HS-27A (cell line): ENCODE measurements around the gene TEPSIN.
"Not testable (repeated sequence)": the region's sequence is repeated elsewhere in the genome, so short reads cannot be mapped to it uniquely, and the experiment has no call there.

ENCODE experiments used
- DNase-seq: peaks from one replicate; pipeline ENCODE4 v3.0.0-alpha.2; 2012; ENCODE audit warnings: low read depth, missing footprints

TEPSIN gene

DNA sequence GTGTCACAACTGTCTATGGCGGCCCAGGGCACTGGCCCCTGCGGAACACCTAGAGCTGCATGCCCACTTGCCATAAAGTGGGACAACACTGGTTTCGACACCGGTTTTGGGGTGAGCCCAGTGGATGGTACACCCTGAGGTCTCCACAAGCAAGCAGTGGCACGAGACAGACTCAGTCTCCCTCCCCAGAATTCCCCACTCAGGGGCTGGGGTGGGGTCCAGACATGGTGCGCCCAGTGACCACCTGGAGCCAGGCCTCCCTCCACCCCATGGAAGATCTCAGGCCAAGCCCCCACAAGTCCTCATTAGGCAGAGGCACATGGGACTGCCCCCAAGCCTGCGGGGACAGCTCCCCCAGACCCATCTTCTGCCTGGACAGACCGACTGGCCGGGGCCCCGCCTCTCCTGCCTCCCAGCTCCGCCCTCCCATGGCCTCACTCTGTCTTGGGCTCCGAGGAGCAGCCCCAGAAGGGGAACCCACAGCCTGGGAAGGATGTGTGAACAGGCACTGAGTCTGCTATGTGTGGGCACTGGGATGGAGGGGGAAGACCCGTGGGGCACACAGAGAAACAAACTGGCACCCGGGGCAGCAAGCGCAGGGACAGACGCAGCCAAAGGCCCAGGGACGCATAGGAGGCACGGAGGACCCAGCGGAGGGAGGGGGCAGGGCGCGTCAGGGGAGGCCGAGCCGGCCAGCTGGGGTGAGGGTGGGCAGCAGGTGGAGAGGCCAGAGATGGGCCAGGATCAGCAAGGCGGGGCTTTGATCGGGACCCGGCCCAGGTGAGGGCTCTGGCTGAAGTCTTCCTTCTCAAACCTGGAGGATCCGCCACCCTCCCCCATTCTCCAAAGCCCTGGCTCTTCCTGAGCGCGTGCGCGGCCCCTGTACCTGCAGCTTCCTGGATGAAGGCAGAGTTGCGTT lies 2.8 kb downstream of the TEPSIN start:
- DNase-seq = no peak

DNA sequence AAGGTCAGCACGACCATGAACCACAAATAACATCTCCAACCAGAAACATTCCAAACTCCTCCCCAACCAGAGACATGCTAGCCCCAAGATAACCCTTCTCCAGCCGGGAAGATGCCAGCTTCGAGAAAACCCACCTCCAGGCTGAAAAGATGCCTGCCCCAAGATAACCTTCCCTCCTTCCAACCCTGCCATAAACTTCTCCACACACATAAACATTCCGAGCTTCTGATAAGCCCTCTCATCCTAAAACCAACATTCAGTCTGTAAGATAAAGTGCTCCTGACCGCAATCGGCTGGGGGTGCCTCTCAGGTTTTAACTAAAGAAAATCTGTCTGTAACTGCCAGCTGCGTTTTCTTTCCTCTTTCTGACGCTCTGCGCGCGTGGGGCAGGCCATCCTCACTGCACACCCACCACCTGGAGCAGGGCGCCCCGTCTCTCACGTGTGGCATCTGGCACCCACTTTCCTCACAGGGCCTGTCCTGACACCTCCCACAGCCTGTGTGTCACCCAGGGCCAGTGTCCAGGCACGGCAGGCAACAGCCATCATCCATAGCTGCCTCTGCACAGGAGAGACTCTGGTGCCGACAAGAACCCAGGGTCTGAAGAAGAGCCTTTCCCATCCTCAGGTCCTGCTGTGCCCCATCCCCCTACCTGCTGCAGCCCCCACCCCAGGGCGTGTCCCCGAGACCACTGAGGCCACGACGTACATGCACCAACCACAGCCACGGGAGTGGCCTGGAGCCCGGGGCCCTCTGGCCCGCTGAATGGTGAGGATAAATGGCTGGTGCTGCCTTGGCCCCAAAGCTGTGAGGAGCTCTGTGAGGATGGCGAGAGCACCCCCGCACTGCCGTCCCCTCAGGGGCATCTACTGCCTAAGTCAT lies 3.7 kb downstream of the TEPSIN start:
- no peak for DNase-seq

- no peak for DNase-seq
Observed at GRCh38 chr17:81234506-81234855, 4.4 kb downstream of the TEPSIN start.

DNA sequence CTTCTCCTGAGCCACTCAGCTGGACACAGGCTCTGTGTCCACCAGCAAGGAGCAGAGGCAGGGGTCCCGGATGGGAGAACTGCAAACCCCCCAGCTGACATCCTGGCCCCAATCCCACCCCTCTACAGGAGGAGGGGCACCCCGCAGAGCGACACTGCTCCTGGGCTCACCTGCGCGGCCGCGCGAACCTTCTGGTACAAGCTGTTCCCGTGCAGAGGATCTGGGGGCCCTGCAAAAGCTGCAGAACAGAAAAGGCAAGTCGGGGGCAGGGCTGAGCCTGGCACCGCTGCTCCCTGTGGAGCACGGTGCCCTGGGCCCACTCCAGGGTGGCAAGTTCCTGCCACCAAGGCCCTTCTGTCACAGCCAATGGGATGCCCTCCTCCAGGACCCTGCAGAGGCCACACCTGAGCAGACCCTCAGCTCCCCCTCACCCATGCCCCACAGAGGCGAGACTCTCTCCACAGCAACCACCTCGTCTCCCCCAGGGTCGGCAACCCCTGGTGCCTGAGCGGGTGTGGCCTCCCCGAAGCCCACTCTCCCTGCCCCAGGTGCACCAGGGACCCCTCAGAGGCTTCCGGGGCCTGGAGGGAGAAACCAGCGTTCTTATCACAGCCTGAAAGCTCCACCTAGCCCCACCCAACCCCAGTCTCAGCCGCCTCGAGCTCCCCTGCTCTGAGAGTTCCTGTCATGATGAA lies 4.9 kb downstream of the TEPSIN start:
- no peak for DNase-seq

DNA sequence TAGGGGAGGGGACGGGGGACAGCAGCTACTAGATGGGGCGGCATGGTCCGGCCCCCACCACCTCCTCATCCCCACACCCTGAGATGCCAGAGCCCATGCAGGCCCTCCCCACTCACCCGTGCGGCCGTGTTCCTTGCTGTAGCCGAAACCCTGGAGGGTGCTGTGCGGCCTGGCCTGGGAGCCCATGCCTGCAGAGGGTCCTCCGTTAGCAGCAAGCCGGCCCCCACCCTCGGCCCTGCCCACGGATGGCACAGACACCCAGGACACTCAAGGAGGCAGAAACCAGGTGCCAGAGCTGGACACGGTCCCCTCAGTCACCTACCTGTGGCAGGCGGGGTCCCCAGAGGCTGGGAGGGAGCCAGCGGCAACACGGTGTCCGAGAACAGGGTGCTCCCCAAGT lies 5.5 kb downstream of the TEPSIN start:
- DNase-seq = no peak

- no peak for DNase-seq
Observed at GRCh38 chr17:81232616-81233241, 6.1 kb downstream of the TEPSIN start.

DNA sequence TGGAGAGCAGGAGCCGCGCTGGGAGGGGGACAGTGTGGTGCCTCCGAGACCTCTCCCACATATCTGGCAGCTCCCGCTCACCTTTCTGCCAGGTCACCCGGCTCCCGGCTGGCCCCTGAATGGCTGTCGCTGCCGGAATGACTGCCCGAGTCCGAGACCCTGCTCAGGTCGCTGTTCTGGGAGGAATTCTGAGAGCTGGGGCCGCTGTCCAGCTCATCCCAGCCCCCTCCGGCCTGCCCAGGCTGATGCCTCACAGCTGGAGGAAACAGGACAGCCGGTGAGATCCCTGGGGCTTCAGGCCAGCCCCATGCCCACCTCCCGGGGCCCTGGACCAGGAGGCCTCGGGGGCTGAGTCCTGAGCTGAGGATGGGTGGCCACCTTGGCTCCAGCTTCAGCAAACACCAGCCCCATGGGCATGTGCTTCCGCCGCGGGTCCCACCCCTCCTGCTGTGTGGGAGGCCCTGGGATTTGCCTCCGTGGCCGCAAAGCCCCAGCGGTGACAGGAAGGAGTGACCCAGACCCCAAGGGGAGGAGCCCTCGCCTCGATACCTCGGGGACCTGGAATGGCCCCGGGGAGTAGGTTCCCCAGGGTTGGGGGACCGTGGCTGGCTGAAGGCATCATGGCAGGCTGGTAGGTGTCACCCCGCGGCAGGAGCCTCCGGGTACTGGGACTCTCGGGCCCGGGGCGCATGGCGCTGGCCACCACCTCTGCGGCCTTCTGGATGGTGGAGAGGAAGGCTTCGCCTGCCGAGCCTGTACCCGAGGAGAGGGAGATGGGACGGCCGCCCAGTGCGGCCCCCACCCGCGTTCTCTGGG lies 6.9 kb downstream of the TEPSIN start:
- no peak for DNase-seq

DNA sequence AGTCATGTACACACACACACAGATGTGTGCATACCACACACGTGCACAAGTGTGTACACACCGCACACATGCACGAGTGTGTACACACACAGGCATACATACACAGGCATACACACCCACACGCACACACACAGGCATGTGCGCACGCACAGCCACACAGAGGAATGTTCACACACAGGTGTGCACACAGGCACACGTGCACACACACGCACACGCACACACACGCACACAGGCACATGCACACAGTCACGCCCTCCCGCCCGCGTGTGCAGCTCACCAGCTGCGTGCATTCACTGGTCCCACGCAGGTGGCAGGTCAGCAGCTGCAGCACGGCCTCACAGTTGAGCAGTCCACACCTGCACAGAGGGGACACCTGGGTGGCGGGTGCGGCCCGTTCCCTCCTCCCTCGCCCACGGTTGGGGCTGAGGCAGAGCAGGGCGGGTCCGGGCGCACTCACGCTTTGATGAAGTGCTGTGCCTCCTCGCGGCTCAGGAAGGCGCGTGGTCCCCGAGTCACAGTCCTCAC lies 7.7 kb downstream of the TEPSIN start:
- no peak for DNase-seq

GRCh38 chr17:81230043-81230820 lies 8.6 kb downstream of the TEPSIN start:
- DNase-seq = no peak

DNA sequence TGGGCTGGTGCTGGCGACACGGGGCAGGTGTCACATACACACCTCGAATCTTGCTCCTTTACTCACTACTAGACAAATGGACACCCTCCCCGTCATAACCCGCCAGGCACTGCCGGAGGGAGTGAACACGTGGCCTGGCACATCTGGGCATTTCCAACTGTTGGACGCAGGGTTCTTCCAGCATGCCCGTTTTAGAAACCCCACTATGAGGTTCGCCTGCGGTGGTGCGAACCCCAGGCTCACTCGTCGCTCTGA lies 9.3 kb downstream of the TEPSIN start:
- no peak for DNase-seq

GRCh38 chr17:81228834-81229665 lies 9.8 kb downstream of the TEPSIN start:
- DNase-seq = no peak

GRCh38 chr17:81228420-81228819 lies 10.4 kb downstream of the TEPSIN start:
- DNase-seq = no peak

GRCh38 chr17:81227630-81228029 lies 11.2 kb downstream of the TEPSIN start:
- not testable (repeated sequence) for DNase-seq

DNA sequence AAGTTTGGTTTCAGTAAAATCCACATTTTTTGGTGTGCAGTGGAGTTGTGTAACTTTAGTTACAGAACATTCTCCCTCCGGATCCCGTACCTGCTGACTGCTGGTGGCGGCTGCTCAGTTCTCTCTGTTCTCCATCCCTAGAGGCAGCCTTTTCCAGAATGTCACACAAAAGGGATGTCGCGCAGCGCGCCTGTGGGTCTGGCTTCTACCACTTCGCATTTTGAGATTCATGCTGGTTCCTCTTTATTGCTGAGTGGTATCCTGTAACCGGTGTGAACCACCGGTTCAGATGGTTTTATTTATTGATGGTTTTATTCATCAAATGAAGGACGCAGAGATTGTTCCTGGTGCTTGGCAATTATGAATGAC lies 15.1 kb downstream of the TEPSIN start:
- DNase-seq = no peak

DNA sequence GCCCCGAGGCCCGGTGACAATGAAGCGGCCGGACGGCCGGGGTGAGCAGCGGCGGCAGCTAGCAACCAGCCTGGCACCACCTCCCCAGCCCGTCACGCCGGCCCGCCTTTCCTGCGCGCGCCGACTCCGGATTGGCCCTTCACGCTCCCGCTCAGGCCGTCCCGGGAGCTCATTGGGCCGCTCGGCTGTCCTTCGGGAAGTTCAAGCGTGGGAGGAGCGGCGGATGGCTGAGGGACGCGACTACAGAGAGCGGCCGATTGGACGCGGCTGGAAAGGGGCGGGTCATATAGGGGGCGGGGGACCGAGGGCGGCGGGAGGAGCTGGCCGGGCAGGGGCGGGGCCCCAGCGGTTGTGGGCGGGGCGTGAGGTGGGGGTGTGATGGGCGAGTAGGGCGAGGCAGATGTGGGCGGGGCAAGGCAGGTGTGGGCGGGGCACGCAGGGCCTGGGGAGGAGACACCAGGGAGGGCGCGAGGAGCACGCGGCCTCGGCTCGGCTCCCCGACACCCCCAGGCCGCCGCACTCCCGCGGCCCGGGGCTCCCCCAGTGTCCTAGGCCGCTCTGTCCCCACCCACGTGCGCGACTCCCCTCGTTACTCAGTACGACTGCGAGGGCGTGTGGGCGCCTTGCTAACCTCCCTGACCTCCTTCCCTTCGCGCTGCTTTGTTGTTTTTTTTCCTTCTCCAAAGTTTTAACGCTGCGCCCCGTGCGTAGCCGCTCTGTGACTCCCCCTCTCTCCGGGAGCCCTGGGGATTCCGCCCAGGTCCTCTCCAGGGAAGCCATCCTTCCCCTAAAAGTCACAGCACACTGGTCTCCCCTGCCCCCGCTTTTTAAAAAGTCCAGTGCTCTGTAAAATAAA lies 15.7 kb downstream of the TEPSIN start, which contains the start of gene CEP131:
Gene CEP131 (minus strand): TSS at position 60 of the 856 bp plus-strand sequence. CDS start 2,909 bp downstream, outside the sequence.
- peak; percentile 75 for DNase-seq

- DNase-seq = no peak
Observed at GRCh38 chr17:81222620-81222905, 16.3 kb downstream of the TEPSIN start.

- no peak for DNase-seq
Observed at GRCh38 chr17:81221842-81222619, 16.8 kb downstream of the TEPSIN start.

DNA sequence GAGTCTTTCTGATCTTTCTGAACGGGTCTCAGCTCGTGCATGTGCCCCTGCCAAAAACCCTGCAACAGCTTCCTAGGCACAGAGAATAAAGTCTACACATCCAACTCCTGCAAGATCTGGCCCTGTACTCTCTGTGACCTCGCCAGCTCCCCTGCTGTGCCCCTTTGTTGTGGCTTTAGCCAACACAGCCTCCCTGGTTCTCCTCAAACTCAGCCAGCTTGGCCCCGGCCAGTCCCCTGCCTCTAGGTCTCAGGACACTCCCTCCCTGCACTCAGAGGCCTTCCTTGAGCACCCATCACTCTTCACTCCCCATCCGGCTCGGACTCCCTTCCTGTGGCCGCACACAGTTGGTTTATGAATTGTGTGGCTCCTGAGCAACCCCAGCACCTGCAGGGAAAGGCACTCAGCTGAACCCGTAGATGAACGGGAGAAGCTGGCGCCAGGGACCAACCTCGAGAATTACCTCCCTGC lies 17.4 kb downstream of the TEPSIN start:
- DNase-seq = no peak
